SU-DHL-6 (cell line): ENCODE results near the gene VPS37C.

ENCODE experiments used
- H2AFZ ChIP-seq: fragments of 200-600 bp; sonication (generic); 2 replicates; pipeline ENCODE4 v1.6.1; 2014; ENCODE audit warnings: low read depth, mild to moderate bottlenecking, moderate library complexity, mixed read lengths, antibody characterized with exemption, low read length; ENCODE audit not compliant: severe bottlenecking
- H3F3A ChIP-seq: fragments of 200-600 bp; shearing (Covaris generic); 2 replicates; pipeline ENCODE4 v1.6.0; 2016; ENCODE audit warnings: antibody characterized with exemption, mild to moderate bottlenecking; ENCODE audit not compliant: insufficient read depth
- H3K27ac ChIP-seq: fragments of 200-600 bp; sonication (generic); 2 replicates; pipeline ENCODE4 v1.5.1; 2016; ENCODE audit warnings: low read depth, mild to moderate bottlenecking, low read length, moderate library complexity, mixed read lengths
- H3K27me3 ChIP-seq: fragments of 200-600 bp; sonication (generic), shearing (Covaris generic); 2 replicates; pipeline ENCODE4 v1.6.0; 2014; ENCODE audit warnings: mild to moderate bottlenecking, low read length
- H3K36me3 ChIP-seq: fragments of 200-600 bp; sonication (generic); 2 replicates; pipeline ENCODE4 v1.6.1; 2014; ENCODE audit warnings: mild to moderate bottlenecking, low read length, mixed read lengths
- H3K4me2 ChIP-seq: fragments of 300-600, 200-600 bp; shearing (Covaris generic), sonication (generic); 2 replicates; pipeline ENCODE4 v1.6.0; 2014; ENCODE audit warnings: low read length, low read depth, mild to moderate bottlenecking; ENCODE audit not compliant: poor library complexity, severe bottlenecking
- H3K4me3 ChIP-seq: fragments of 200-600 bp; sonication (generic); 2 replicates; pipeline ENCODE4 v1.5.1; 2014; ENCODE audit warnings: antibody characterized with exemption, low read length, mild to moderate bottlenecking, mixed read lengths; ENCODE audit not compliant: insufficient read depth, poor library complexity, severe bottlenecking
- H3K79me2 ChIP-seq: fragments of 200-600 bp; sonication (generic); 2 replicates; pipeline ENCODE4 v1.6.1; 2014; ENCODE audit warnings: mild to moderate bottlenecking, low read length, moderate library complexity; ENCODE audit not compliant: insufficient read depth
- H3K9ac ChIP-seq: fragments of 200-600 bp; sonication (generic); 2 replicates; pipeline ENCODE4 v1.7.0; 2014; ENCODE audit warnings: mild to moderate bottlenecking, low read length
- H3K9me2 ChIP-seq: fragments of 200-600 bp; sonication (generic); replicated peaks from 2 replicates; pipeline ENCODE4 v1.6.1; 2014; ENCODE audit warnings: low read length; ENCODE audit not compliant: insufficient read depth
- H3K9me3 ChIP-seq: fragments of 200-600 bp; sonication (generic); 2 replicates; pipeline ENCODE4 v1.6.1; 2014; ENCODE audit warnings: low read length, mixed read lengths; ENCODE audit not compliant: insufficient read depth
- H4K20me1 ChIP-seq: fragments of 200-600 bp; sonication (generic); 2 replicates; pipeline ENCODE4 v1.6.1; 2014; ENCODE audit warnings: low read depth, mild to moderate bottlenecking, antibody characterized with exemption, low read length, moderate library complexity, mixed read lengths
- CTCF ChIP-seq: fragments of 200-600 bp; sonication (generic); IDR thresholded peaks from one replicate; pipeline ENCODE4 v1.5.1; 2017; ENCODE audit warnings: antibody characterized with exemption, mild to moderate bottlenecking, low read length, moderate library complexity; ENCODE audit not compliant: insufficient read depth, poor library complexity, severe bottlenecking
- EZH2phosphoT487 ChIP-seq: fragments of 200-600 bp; sonication (generic), shearing (Covaris generic); conservative IDR thresholded peaks from 2 replicates; pipeline ENCODE4 v1.6.1; 2018; ENCODE audit warnings: mild to moderate bottlenecking, antibody characterized with exemption, low read length, moderate library complexity, mixed read lengths

Gene VPS37C

GRCh38 chr11:61121192-61121831 is 39.9 kb downstream of the VPS37C start:
- no peaks in the 10 kb centered on the region for H3K9me3 ChIP-seq
- no peaks in the 10 kb centered on the region for H3K36me3 ChIP-seq
- no peaks in the 10 kb centered on the region for H3F3A ChIP-seq
- TF ChIP-seq EZH2phosphoT487 (no peak), CTCF (no peak)
- no peaks in the 10 kb centered on the region for H4K20me1 ChIP-seq
- no peaks in the 10 kb centered on the region for H3K27me3 ChIP-seq
- no peak overlapping the region for H3K4me2 ChIP-seq
- H3K9me2 ChIP-seq: no peaks in the 10 kb centered on the region
- no peak overlapping the region for H3K9ac ChIP-seq
- H3K27ac ChIP-seq: no peak overlapping the region
- H2AFZ ChIP-seq: no peak overlapping the region
- H3K4me3 ChIP-seq: no peak overlapping the region
- no peaks in the 10 kb centered on the region for H3K79me2 ChIP-seq

- no peak overlapping the region for H3K27ac ChIP-seq
- H3K36me3 ChIP-seq: no peaks in the 10 kb centered on the region
- H3K9me3 ChIP-seq: no peaks in the 10 kb centered on the region
- H3K4me3 ChIP-seq: no peak overlapping the region
- H3K4me2 ChIP-seq: no peak overlapping the region
- no peaks in the 10 kb centered on the region for H3K9me2 ChIP-seq
- no peaks in the 10 kb centered on the region for H3K79me2 ChIP-seq
- H3K27me3 ChIP-seq: no peaks in the 10 kb centered on the region
- no peak overlapping the region for H3K9ac ChIP-seq
- no peaks in the 10 kb centered on the region for H4K20me1 ChIP-seq
- H3F3A ChIP-seq: no peaks in the 10 kb centered on the region
- TF ChIP-seq CTCF (no peak), EZH2phosphoT487 (no peak)
- no peak overlapping the region for H2AFZ ChIP-seq
These were observed 40.5 kb downstream of the VPS37C start for GRCh38 chr11:61120706-61121191.

GRCh38 chr11:61120099-61120705 is 41.0 kb downstream of the VPS37C start:
- H3K36me3 ChIP-seq: no peaks in the 10 kb centered on the region
- H4K20me1 ChIP-seq: no peaks in the 10 kb centered on the region
- H3K27ac ChIP-seq: no peak overlapping the region
- no peak overlapping the region for H3K9ac ChIP-seq
- H3K27me3 ChIP-seq: no peaks in the 10 kb centered on the region
- TF ChIP-seq CTCF (no peak), EZH2phosphoT487 (no peak)
- no peak overlapping the region for H3K4me2 ChIP-seq
- H3F3A ChIP-seq: no peaks in the 10 kb centered on the region
- H3K4me3 ChIP-seq: no peak overlapping the region
- no peaks in the 10 kb centered on the region for H3K9me2 ChIP-seq
- no peak overlapping the region for H2AFZ ChIP-seq
- no peaks in the 10 kb centered on the region for H3K9me3 ChIP-seq
- no peaks in the 10 kb centered on the region for H3K79me2 ChIP-seq
